ENCODE measurements around the gene ULK2. TPM values are rescaled to one million over a fixed set of nuclear protein-coding genes. Genes with fewer than 3 reads are reported as not detected.
A peak's percentile ranks its signal among the peaks of the same experiment; 100 is the strongest.

Gene ULK2
- total RNA-seq, 4 donors from 2014 or later = 15.4 to 35.0 (median 26.9) TPM

DNA sequence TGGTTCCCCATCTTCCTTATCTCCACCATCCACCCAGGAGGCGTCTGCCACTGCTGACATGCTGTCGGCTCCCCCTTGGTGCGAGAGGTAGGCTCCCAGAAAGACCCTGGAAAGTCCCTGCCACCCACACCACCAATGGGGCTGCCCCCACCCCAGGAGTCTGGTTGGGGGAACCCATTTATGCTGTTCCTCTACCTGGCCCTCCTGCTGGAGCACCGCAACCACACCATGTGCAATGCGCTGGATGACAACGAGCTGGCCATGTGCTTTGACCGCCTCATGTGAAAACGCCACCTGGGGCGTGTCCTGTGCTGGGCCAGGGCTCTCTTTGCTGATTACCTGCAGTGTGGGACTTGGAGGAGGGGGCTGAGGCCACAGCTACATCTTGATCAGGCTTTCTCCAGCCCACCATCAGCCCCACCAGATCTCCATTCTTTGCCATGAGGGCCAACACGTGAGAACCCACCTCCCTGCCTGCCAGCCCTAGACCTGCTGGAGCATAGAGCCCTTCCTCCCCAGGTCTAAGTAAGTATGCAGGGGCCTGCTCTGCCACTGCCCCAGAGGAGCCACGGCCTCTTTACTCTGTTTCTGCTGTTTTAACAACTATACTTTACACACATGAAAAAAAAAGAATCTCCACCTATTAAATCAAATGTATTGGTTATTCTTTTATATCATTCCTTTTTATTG lies 111.8 kb downstream of the ULK2 start:
- no peak overlapping the region for H3K4me3 ChIP-seq

DNA sequence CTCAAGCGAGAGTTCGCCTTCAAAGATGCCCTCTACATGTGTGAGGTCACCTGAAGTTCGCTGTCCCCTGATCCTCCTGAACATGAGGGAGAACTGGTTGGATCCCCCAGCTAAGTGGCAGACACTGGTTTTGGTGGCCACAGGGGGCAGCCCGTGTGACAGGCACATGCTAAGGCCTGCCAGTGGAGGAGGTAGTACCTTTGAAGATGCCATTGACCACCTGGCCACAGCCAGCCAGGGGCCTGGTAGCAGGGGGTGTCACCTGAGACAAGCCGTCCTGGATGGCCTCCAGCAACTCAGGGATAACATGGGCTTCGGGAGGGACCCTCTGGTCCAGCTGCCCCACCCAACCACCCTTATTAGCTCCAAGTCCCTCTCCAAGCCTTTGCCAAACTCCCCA lies 112.3 kb downstream of the ULK2 start:
- Histone ChIP-seq H3K27me3 (no peaks in the 10 kb centered on the region), H3K4me3 (no peak overlapping the region), H3K4me1 (no peaks in the 10 kb centered on the region), H3K9me3 (no peaks in the 10 kb centered on the region), H3K27ac (no peak overlapping the region), H3K36me3 (no peaks in the 10 kb centered on the region)
- TF ChIP-seq, protein P1, sequence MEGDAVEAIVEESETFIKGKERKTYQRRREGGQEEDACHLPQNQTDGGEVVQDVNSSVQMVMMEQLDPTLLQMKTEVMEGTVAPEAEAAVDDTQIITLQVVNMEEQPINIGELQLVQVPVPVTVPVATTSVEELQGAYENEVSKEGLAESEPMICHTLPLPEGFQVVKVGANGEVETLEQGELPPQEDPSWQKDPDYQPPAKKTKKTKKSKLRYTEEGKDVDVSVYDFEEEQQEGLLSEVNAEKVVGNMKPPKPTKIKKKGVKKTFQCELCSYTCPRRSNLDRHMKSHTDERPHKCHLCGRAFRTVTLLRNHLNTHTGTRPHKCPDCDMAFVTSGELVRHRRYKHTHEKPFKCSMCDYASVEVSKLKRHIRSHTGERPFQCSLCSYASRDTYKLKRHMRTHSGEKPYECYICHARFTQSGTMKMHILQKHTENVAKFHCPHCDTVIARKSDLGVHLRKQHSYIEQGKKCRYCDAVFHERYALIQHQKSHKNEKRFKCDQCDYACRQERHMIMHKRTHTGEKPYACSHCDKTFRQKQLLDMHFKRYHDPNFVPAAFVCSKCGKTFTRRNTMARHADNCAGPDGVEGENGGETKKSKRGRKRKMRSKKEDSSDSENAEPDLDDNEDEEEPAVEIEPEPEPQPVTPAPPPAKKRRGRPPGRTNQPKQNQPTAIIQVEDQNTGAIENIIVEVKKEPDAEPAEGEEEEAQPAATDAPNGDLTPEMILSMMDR (IDR thresholded peaks at IDR 0.05) = no peak
- intact Hi-C loops (cut with DNase I; ENCODE audit: low total_unique reads) = no loop called here
- no peak for DNase-seq

More for the DNA sequence above, 111.8 kb downstream of the ULK2 start:
- H3K4me1 ChIP-seq = no peaks in the 10 kb centered on the region
- H3K9me3 ChIP-seq = no peaks in the 10 kb centered on the region
- TF ChIP-seq, protein P1 (IDR thresholded peaks at IDR 0.05) = no peak
- TF ChIP-seq POLR2A (IDR thresholded peaks at IDR 0.05) = no peak
- DNase-seq = no peak
- intact Hi-C loops (cut with DNase I; ENCODE audit: low total_unique reads) = no loop called here
- no peak overlapping the region for H3K27ac ChIP-seq
- H3K36me3 ChIP-seq = no peaks in the 10 kb centered on the region
- no peaks in the 10 kb centered on the region for H3K27me3 ChIP-seq

DNA sequence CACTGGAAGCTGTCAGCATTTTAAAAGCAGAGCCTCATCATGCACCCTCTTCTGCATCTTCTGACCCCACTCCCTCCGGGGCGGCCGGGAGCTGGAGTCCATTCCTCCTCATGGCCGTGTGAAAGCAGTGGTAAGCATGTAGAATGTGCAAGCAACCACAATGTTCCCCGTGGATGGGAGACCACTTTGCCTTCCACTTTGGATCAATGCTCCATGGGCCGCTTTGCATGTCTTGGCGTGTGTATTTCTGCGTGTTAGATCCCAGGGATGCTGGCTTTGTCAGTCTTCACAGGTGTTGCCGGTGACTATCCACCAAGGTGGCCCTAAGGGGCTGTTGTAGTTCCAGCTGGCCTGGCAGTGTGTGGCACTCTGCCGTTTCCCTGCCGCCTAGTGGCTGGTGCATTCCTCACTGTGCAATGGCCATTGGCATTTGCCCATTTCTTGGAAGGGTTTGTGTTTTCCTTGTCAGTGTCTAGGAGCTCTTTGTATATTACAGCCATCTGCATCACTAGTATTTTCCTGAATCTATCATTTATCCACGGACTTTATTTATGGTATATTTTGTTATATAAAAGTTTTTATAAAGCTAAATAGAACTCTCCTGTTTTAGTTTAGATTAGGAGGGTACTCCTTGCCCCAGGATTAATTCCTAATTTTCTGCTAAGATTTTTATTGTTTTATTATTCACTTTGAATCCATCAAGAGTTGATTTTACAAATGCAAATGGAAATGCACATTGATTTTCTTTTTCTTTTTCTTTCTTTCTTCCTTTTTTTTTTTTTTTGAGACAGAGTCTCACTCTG lies 113.9 kb downstream of the ULK2 start:
- Histone ChIP-seq H3K9me3 (no peaks in the 10 kb centered on the region), H3K4me1 (no peaks in the 10 kb centered on the region), H3K4me3 (no peak overlapping the region), H3K27me3 (no peaks in the 10 kb centered on the region), H3K27ac (no peak overlapping the region), H3K36me3 (no peaks in the 10 kb centered on the region)
- no peak for TF ChIP-seq POLR2A (IDR thresholded peaks at IDR 0.05)
- TF ChIP-seq, protein P1 (IDR thresholded peaks at IDR 0.05) = peak in 1 of 4 experiments; percentile 34
- intact Hi-C loops (cut with DNase I; ENCODE audit: low total_unique reads) = no loop called here
- DNase-seq = no peak

DNA sequence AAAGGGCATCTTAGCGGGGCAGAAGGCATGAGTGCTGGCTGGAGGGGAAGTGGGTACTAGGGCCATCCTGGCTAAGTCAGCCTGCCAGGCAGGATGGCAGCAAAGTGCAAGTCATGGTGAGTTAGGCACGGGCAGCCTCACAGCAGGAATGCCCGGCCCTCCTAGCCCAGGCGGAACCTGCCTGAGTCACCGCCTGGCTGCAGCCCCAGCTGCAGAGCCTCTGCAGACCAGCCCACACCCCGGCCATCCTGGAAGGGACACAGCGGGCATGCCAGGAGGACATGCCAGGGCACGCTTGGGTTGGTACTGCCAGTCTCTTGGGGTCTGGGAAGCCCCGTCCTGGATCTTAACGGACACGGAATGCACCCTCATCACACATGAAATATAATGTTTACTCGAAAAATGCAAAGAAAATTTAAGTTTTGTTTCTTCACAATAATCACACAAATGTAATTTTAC lies 114.7 kb downstream of the ULK2 start:
- intact Hi-C loops (cut with DNase I; ENCODE audit: low total_unique reads) = no loop called here
- no peaks in the 10 kb centered on the region for H3K4me1 ChIP-seq
- peak overlapping the region in 1 of 2 donors; percentile 50 for H3K27ac ChIP-seq
- no peak for TF ChIP-seq POLR2A (IDR thresholded peaks at IDR 0.05)
- TF ChIP-seq, protein P1 (IDR thresholded peaks at IDR 0.05) = no peak
- no peaks in the 10 kb centered on the region for H3K27me3 ChIP-seq
- H3K9me3 ChIP-seq = no peaks in the 10 kb centered on the region
- no peaks in the 10 kb centered on the region for H3K36me3 ChIP-seq
- no peak overlapping the region for H3K4me3 ChIP-seq
- DNase-seq = peak in 1 of 2 donors; percentile 41

Measured in uterus (tissue), 4 donors.